Measurements from ENCODE around the gene RAB7A. TPM values are rescaled to one million over a fixed set of nuclear protein-coding genes. Genes with fewer than 3 reads are reported as not detected.
"Not testable (repeated sequence)": the region's sequence is repeated elsewhere in the genome, so short reads cannot be mapped to it uniquely, and the experiment has no call there.

RAB7A gene
- total and polyA plus RNA-seq, 4 donors, result 125 to 211 (median 164) TPM

- Histone ChIP-seq H3K4me1 (ENCODE audit: control insufficient read depth in 1 of 2, insufficient read depth in 2 of 2, low read length in 2 of 2) (peaks cover 3 to 7% of the 10 kb centered on the region in 2 donors), H3K9me3 (ENCODE audit: control insufficient read depth, low read length) (no peaks in the 10 kb centered on the region), H3K4me3 (ENCODE audit: low read length in 2 of 2) (no peak overlapping the region), H3K36me3 (ENCODE audit: control insufficient read depth in 1 of 2, insufficient read depth in 2 of 2, low read length in 1 of 2) (no peaks in the 10 kb centered on the region), H3K27ac (ENCODE audit: low read depth in 1 of 2, low read length in 2 of 2) (no peak overlapping the region), H3K27me3 (ENCODE audit: control insufficient read depth in 1 of 2, insufficient read depth in 2 of 2, low read length in 1 of 2) (no peaks in the 10 kb centered on the region)
- 63 to 73% methylated on average over 2 of the region's 2 CpGs for WGBS, 2 donors
- ATAC-seq (ENCODE audit: low FRiP score) (no peak), DNase-seq (no peak)
- intact Hi-C loops (cut with DNase I), result no loop called here
Observed at GRCh38 chr3:128735884-128736283, 9.9 kb downstream of the RAB7A start.

- 45 to 49% methylated on average over 3 of the region's 3 CpGs for WGBS, 2 donors
Observed at GRCh38 chr3:128736601-128737000, 10.6 kb downstream of the RAB7A start.

GRCh38 chr3:128740621-128741020 lies 14.6 kb downstream of the RAB7A start:
- 93 to 98% methylated on average over 1 of the region's 1 CpG for WGBS, 2 donors
- Histone ChIP-seq H3K9me3 (ENCODE audit: control insufficient read depth, low read length) (no peaks in the 10 kb centered on the region), H3K4me1 (ENCODE audit: control insufficient read depth in 1 of 2, insufficient read depth in 2 of 2, low read length in 2 of 2) (peaks cover 0 to 3% of the 10 kb centered on the region in 2 donors), H3K36me3 (ENCODE audit: control insufficient read depth in 1 of 2, insufficient read depth in 2 of 2, low read length in 1 of 2) (no peaks in the 10 kb centered on the region), H3K4me3 (ENCODE audit: low read length in 2 of 2) (no peak overlapping the region), H3K27ac (ENCODE audit: low read depth in 1 of 2, low read length in 2 of 2) (no peak overlapping the region), H3K27me3 (ENCODE audit: control insufficient read depth in 1 of 2, insufficient read depth in 2 of 2, low read length in 1 of 2) (no peaks in the 10 kb centered on the region)
- DNase-seq (no peak), ATAC-seq (ENCODE audit: low FRiP score) (no peak)
- intact Hi-C loops (cut with DNase I), result no loop called here

More at GRCh38 chr3:128736601-128737000, 10.6 kb downstream of the RAB7A start:
- no peaks in the 10 kb centered on the region for H3K36me3 ChIP-seq (ENCODE audit: control insufficient read depth in 1 of 2, insufficient read depth in 2 of 2, low read length in 1 of 2)
- no peak overlapping the region for H3K4me3 ChIP-seq (ENCODE audit: low read length in 2 of 2)
- no peaks in the 10 kb centered on the region for H3K9me3 ChIP-seq (ENCODE audit: control insufficient read depth, low read length)
- peaks cover 2 to 4% of the 10 kb centered on the region in 2 donors for H3K4me1 ChIP-seq (ENCODE audit: control insufficient read depth in 1 of 2, insufficient read depth in 2 of 2, low read length in 2 of 2)
- intact Hi-C loops (cut with DNase I), result no loop called here
- H3K27me3 ChIP-seq (ENCODE audit: control insufficient read depth in 1 of 2, insufficient read depth in 2 of 2, low read length in 1 of 2), result no peaks in the 10 kb centered on the region
- DNase-seq, result no peak
- H3K27ac ChIP-seq (ENCODE audit: low read depth in 1 of 2, low read length in 2 of 2), result no peak overlapping the region
- no peak for ATAC-seq (ENCODE audit: low FRiP score)

GRCh38 chr3:128742821-128743594 lies 17.0 kb downstream of the RAB7A start:
- Histone ChIP-seq H3K4me3 (ENCODE audit: low read length in 2 of 2) (no peak overlapping the region), H3K27me3 (ENCODE audit: control insufficient read depth in 1 of 2, insufficient read depth in 2 of 2, low read length in 1 of 2) (no peaks in the 10 kb centered on the region), H3K4me1 (ENCODE audit: control insufficient read depth in 1 of 2, insufficient read depth in 2 of 2, low read length in 2 of 2) (no peaks in the 10 kb centered on the region), H3K36me3 (ENCODE audit: control insufficient read depth in 1 of 2, insufficient read depth in 2 of 2, low read length in 1 of 2) (no peaks in the 10 kb centered on the region), H3K9me3 (ENCODE audit: control insufficient read depth, low read length) (no peaks in the 10 kb centered on the region), H3K27ac (ENCODE audit: low read depth in 1 of 2, low read length in 2 of 2) (no peak overlapping the region)
- 98% methylated on average over 36 to 38 of the region's 38 CpGs for WGBS, 2 donors
- intact Hi-C loops (cut with DNase I), result no loop called here
- ATAC-seq (ENCODE audit: low FRiP score) (no peak), DNase-seq (no peak)

- Histone ChIP-seq H3K36me3 (ENCODE audit: control insufficient read depth in 1 of 2, insufficient read depth in 2 of 2, low read length in 1 of 2) (no peaks in the 10 kb centered on the region), H3K9me3 (ENCODE audit: control insufficient read depth, low read length) (no peaks in the 10 kb centered on the region), H3K27me3 (ENCODE audit: control insufficient read depth in 1 of 2, insufficient read depth in 2 of 2, low read length in 1 of 2) (no peaks in the 10 kb centered on the region), H3K4me3 (ENCODE audit: low read length in 2 of 2) (no peak overlapping the region), H3K27ac (ENCODE audit: low read depth in 1 of 2, low read length in 2 of 2) (no peak overlapping the region), H3K4me1 (ENCODE audit: control insufficient read depth in 1 of 2, insufficient read depth in 2 of 2, low read length in 2 of 2) (peaks cover 0 to 5% of the 10 kb centered on the region in 2 donors)
- 82 to 88% methylated on average over 3 of the region's 3 CpGs for WGBS, 2 donors
- intact Hi-C loops (cut with DNase I), result no loop called here
- no peak for DNase-seq
- ATAC-seq (ENCODE audit: low FRiP score), result no peak
Observed at GRCh38 chr3:128745742-128746141, 19.8 kb downstream of the RAB7A start.

GRCh38 chr3:128746881-128747280 lies 20.9 kb downstream of the RAB7A start:
- no peaks in the 10 kb centered on the region for H3K27me3 ChIP-seq (ENCODE audit: control insufficient read depth in 1 of 2, insufficient read depth in 2 of 2, low read length in 1 of 2)
- no peak for DNase-seq
- ATAC-seq (ENCODE audit: low FRiP score), result no peak
- intact Hi-C loops (cut with DNase I), result no loop called here
- H3K4me1 ChIP-seq (ENCODE audit: control insufficient read depth in 1 of 2, insufficient read depth in 2 of 2, low read length in 2 of 2), result peaks cover 0 to 5% of the 10 kb centered on the region in 2 donors
- 98 to 99% methylated on average over 2 of the region's 2 CpGs for WGBS, 2 donors
- no peaks in the 10 kb centered on the region for H3K36me3 ChIP-seq (ENCODE audit: control insufficient read depth in 1 of 2, insufficient read depth in 2 of 2, low read length in 1 of 2)
- no peaks in the 10 kb centered on the region for H3K9me3 ChIP-seq (ENCODE audit: control insufficient read depth, low read length)
- no peak overlapping the region for H3K4me3 ChIP-seq (ENCODE audit: low read length in 2 of 2)
- no peak overlapping the region for H3K27ac ChIP-seq (ENCODE audit: low read depth in 1 of 2, low read length in 2 of 2)

GRCh38 chr3:128748557-128748956 lies 22.6 kb downstream of the RAB7A start:
- 91 to 92% methylated on average over 4 of the region's 4 CpGs for WGBS, 2 donors
- intact Hi-C loops (cut with DNase I), result no loop called here
- H3K4me1 ChIP-seq (ENCODE audit: control insufficient read depth in 1 of 2, insufficient read depth in 2 of 2, low read length in 2 of 2), result peaks cover 0 to 5% of the 10 kb centered on the region in 2 donors
- no peak overlapping the region for H3K27ac ChIP-seq (ENCODE audit: low read depth in 1 of 2, low read length in 2 of 2)
- no peak overlapping the region for H3K4me3 ChIP-seq (ENCODE audit: low read length in 2 of 2)
- DNase-seq (no peak), ATAC-seq (ENCODE audit: low FRiP score) (no peak)
- no peaks in the 10 kb centered on the region for H3K36me3 ChIP-seq (ENCODE audit: control insufficient read depth in 1 of 2, insufficient read depth in 2 of 2, low read length in 1 of 2)
- H3K27me3 ChIP-seq (ENCODE audit: control insufficient read depth in 1 of 2, insufficient read depth in 2 of 2, low read length in 1 of 2), result no peaks in the 10 kb centered on the region
- H3K9me3 ChIP-seq (ENCODE audit: control insufficient read depth, low read length), result no peaks in the 10 kb centered on the region

- Histone ChIP-seq H3K27me3 (ENCODE audit: control insufficient read depth in 1 of 2, insufficient read depth in 2 of 2, low read length in 1 of 2) (no peaks in the 10 kb centered on the region), H3K4me3 (ENCODE audit: low read length in 2 of 2) (no peak overlapping the region), H3K27ac (ENCODE audit: low read depth in 1 of 2, low read length in 2 of 2) (no peak overlapping the region), H3K9me3 (ENCODE audit: control insufficient read depth, low read length) (no peaks in the 10 kb centered on the region), H3K4me1 (ENCODE audit: control insufficient read depth in 1 of 2, insufficient read depth in 2 of 2, low read length in 2 of 2) (peaks cover 0 to 5% of the 10 kb centered on the region in 2 donors), H3K36me3 (ENCODE audit: control insufficient read depth in 1 of 2, insufficient read depth in 2 of 2, low read length in 1 of 2) (no peaks in the 10 kb centered on the region)
- intact Hi-C loops (cut with DNase I), result no loop called here
- no peak for DNase-seq
- ATAC-seq (ENCODE audit: low FRiP score), result no peak
Observed at GRCh38 chr3:128749035-128749434, 23.1 kb downstream of the RAB7A start.

GRCh38 chr3:128749561-128749960 lies 23.6 kb downstream of the RAB7A start:
- intact Hi-C loops (cut with DNase I), result not testable (repeated sequence)

More at GRCh38 chr3:128749561-128749960, 23.6 kb downstream of the RAB7A start:
- not testable (repeated sequence) for H3K36me3 ChIP-seq (ENCODE audit: control insufficient read depth in 1 of 2, insufficient read depth in 2 of 2, low read length in 1 of 2); H3K4me3 ChIP-seq (ENCODE audit: low read length in 2 of 2); H3K27me3 ChIP-seq (ENCODE audit: control insufficient read depth in 1 of 2, insufficient read depth in 2 of 2, low read length in 1 of 2); ATAC-seq (ENCODE audit: low FRiP score); H3K9me3 ChIP-seq (ENCODE audit: control insufficient read depth, low read length); H3K4me1 ChIP-seq (ENCODE audit: control insufficient read depth in 1 of 2, insufficient read depth in 2 of 2, low read length in 2 of 2); H3K27ac ChIP-seq (ENCODE audit: low read depth in 1 of 2, low read length in 2 of 2); DNase-seq
- 96% methylated on average over 5 of the region's 5 CpGs for WGBS, 2 donors
